KOPT-K1 (cell line): ENCODE measurements around the gene LITAFD.
"Not testable (repeated sequence)": the region's sequence is repeated elsewhere in the genome, so short reads cannot be mapped to it uniquely, and the experiment has no call there.

Experiments used
- H3K27ac ChIP-seq: fragments of 200-600 bp; sonication (generic); 2 replicates; pipeline ENCODE4 v1.5.1; 2016; ENCODE audit warnings: antibody characterized with exemption, mild to moderate bottlenecking, low read depth, low read length; ENCODE audit not compliant: poor library complexity, severe bottlenecking
- H3K36me3 ChIP-seq: fragments of 200-600 bp; sonication (generic); 2 replicates; pipeline ENCODE4 v1.5.1; 2017; ENCODE audit warnings: antibody characterized with exemption, mild to moderate bottlenecking, low read length, moderate library complexity; ENCODE audit not compliant: insufficient read depth
- H3K9me3 ChIP-seq: fragments of 200-600 bp; sonication (generic); 2 replicates; pipeline ENCODE4 v1.5.1; 2017; ENCODE audit warnings: antibody characterized with exemption, low read length, mild to moderate bottlenecking; ENCODE audit not compliant: insufficient read depth, poor library complexity, severe bottlenecking

LITAFD gene

DNA sequence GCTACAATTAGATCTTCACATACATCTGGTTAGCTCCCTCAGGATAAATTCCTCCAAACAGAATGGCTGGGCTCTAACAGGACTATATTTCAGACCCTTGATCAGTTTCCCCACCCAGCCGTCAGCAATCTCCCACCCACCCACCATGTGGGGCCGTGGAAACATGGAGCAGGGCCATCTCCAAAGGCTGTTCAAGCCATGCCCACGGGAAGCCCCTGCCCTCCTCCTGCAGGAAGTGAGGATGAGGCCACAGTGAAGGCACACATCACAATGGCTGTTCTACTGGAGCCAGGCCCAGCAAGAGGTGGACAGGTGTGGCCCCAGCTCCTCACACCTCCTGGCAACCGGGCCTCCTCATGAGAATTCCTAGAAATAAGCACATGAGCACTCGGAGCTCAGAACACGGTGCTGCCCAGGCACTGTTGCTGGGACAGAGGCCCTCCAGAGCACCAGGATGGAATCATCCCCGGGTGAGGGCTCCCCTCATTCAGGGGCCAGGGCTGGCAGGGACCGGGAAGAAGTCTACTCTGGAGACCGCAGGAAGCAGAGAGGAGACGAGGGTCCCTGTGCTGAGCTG is at the start of gene LITAFD:
Gene LITAFD (plus strand): TSS at position 311 of the 577 bp plus-strand sequence. CDS start 2,005 bp downstream, outside the sequence.
- Histone ChIP-seq H3K36me3 (peaks cover 1% of the 10 kb centered on the region), H3K9me3 (no peaks in the 10 kb centered on the region), H3K27ac (no peak within 1 kb of the TSS)

DNA sequence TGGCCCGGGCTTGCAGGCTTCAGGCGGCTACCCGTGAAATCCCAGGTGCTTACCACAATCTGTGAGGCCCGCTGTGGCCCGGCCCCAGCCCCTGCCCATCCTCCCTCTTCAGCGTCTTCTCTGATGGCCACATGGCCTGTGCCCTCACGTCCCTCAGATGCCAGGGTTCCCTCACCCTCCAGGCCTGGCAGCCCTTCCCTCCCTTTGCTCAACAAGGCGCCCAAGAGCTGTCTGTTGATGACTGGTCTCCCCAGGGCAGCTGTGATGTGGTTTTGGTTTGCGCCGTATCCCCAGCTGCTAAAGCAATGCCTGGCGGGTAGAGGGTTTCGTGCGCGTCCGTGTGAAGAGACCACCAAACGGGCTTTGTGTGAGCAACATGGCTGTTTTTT is 49.4 kb upstream of the LITAFD start:
- Histone ChIP-seq H3K36me3 (peaks cover 46% of the 10 kb centered on the region), H3K27ac (peak overlapping the region; percentile 85), H3K9me3 (no peaks in the 10 kb centered on the region)

DNA sequence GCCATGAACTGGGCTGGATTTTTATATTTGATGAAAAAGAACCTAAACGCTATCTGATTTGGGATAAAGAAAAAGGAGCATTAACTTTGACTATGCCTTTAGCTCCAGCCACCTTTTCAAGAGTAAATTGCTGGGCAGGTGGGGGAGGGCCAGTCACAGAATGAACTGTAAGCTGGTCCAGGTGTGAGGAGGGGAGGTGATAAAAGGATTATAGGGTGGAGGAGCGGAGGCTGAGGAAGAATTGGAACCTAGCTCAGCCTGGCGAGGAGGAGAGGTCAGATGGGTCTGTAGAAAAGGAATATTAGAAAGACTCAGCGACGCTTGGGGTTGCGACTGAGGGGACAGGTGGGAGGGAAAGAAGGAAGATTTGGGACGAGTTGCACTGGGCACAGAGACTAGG is 45.4 kb upstream of the LITAFD start:
- H3K36me3 ChIP-seq, result peaks cover 21% of the 10 kb centered on the region
- H3K9me3 ChIP-seq, H3K27ac ChIP-seq: not testable (repeated sequence)

DNA sequence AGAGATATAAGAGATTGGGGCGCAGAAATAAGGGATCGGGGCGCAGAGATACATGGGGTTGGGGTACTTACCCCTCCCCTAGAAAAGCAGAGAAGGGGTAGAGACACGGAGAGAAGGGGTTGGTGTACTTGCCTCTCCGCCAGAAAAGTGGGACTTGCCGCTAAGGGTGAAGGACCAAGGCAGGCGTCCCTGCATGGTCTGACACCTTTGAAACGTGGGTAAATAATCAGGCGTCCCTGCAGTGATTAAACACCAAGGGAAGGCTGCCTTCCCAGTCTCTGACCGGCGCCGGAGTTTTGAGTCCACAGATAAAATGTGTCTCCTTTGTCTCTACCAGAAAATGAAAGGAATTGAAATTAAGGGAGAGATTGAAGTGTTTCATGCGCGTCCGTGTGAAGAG is 44.6 kb upstream of the LITAFD start:
- H3K36me3 ChIP-seq, result peaks cover 18% of the 10 kb centered on the region; the same call in 1 of the 2 replicates
- not testable (repeated sequence) for H3K27ac ChIP-seq, H3K9me3 ChIP-seq

DNA sequence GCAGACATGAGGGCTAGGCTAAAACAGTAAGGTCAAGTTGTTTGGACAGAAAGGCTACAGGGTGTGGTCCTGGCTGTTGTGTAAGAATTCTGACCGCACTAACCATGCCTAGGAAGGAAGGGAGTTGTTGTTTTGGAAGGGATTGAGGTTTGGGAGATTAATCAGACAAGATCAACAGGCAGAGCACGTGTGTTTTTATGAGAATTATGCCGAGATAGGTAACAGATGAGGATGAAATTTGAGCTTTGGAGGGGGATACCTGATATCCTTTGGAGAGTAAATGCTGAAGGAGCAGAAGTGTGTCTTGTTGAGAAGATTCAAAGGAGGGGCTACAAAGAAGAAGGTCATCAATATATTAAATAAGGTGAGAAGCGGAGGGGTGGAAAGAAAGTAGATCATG is 40.1 kb upstream of the LITAFD start:
- H3K27ac ChIP-seq, H3K9me3 ChIP-seq: not testable (repeated sequence)
- peaks cover 38% of the 10 kb centered on the region for H3K36me3 ChIP-seq

DNA sequence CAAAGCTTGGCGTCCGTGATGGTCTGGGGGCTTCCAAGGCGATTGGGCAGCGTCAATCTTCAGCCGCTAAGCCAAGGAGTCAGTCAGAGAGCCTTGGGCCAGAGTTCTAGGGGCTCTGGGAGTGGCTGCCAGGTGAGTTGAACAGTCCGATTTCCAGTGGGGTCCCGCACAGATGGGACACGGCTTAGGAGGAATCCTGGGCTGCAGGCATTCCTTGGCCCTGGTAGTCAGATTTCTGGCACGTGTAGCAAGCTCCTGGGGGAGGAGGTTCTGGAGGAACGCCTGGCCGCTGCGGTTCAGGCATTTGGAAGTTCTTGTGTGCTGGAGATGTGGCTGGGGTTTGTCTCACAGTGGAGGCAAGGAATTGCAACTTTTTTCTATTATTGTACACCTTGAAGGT is 38.9 kb upstream of the LITAFD start:
- not testable (repeated sequence) for H3K9me3 ChIP-seq, H3K27ac ChIP-seq
- H3K36me3 ChIP-seq, result peaks cover 50% of the 10 kb centered on the region

DNA sequence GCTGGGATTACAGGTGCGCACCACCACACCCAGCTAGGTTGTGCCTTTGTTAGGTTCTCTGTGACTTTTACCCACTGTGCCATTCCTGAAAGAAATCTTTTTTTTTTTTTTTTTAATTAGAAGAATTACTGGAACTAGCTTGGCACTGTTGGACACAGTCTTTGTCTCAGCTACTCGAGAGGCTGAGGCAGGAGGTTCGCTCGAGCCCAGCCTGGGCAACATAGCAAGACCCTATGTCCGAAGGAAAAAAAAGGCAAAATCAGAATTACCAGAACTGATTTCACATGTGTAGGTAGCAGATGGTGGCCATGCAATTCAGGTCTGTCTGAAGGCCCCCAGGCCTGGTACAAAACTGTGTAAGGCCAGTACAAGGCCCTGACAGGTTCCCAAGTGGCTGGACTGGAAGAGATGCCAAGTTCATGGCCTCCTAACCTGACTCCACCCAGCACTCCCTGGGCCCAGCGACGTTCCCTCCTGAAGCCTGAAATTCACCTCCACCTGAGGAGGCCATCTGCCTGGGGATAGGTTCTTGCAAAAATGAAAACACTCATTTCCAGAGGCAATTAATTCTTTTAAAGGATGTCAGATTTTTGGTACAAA is 36.4 kb upstream of the LITAFD start:
- H3K9me3 ChIP-seq, result no peaks in the 10 kb centered on the region

DNA sequence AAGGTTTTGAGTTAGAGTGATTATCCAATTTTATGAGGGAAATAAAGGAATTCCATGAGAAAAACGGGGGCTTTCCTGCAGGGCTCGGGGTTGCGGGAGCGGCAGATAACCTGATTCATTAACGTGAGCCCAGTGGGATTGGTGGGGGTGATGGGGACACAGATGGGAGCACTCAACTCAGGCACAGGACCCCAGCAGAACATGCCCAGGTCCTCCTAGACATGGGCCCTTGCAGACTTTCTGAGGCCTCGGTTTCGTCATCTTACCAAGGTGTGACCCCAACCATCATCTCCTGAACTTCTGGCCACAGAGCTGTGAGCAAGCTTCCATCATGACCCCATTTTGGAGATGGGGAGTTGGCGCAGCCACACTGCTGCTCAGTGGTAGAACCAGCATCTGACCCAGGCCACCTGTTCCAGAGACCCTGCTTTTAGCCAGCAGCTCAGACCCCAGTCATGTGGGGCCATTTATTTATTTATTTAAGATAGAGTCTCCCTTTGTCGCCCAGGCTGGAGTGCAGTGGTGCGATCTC is 35.7 kb upstream of the LITAFD start:
- Histone ChIP-seq H3K36me3 (peaks cover 68% of the 10 kb centered on the region), H3K9me3 (no peaks in the 10 kb centered on the region), H3K27ac (no peak overlapping the region)

More for the DNA sequence above, 36.4 kb upstream of the LITAFD start:
- Histone ChIP-seq H3K36me3 (peaks cover 62% of the 10 kb centered on the region), H3K27ac (no peak overlapping the region)

DNA sequence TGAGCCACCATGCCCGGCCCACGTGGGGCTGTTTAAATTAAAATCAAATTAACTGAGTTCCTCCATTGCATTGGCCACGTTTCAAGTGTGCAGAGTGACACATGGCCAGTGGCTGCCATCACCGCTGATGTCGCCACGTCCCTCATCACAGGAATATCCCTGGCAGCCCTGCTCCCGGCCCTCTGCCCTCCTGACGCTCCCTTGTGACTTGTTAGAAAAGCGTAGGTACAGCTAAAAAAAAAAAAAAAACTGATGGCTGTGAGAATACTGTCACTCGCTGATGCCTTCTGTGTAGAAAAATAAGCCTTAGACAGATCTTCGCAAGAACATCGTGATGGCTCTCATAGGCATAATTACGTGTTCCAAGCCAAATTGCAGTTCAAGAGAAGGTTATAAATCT is 35.0 kb upstream of the LITAFD start:
- H3K9me3 ChIP-seq, result no peaks in the 10 kb centered on the region
- H3K36me3 ChIP-seq, result peaks cover 73% of the 10 kb centered on the region
- no peak overlapping the region for H3K27ac ChIP-seq

DNA sequence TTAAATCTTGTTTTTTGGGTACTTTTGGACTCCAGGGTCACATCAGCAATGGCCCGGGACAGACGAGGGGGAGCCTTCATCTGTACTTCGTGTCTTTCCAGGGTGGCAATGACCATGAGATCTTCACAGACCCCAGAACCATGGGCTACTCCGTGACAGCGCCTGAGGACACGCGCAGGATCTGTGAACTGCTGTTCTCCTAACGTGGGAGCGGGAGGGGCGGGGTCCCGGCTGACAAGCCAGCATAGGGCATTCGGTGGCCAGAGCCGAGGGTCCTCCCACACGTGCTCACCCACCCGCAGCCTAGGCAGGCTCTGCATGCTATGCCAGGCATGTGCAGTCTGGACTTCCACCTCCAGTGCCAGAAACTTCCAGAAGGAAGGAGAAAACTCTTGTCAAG is 34.5 kb upstream of the LITAFD start:
- Histone ChIP-seq H3K36me3 (peaks cover 76% of the 10 kb centered on the region), H3K27ac (no peak overlapping the region), H3K9me3 (no peaks in the 10 kb centered on the region)

DNA sequence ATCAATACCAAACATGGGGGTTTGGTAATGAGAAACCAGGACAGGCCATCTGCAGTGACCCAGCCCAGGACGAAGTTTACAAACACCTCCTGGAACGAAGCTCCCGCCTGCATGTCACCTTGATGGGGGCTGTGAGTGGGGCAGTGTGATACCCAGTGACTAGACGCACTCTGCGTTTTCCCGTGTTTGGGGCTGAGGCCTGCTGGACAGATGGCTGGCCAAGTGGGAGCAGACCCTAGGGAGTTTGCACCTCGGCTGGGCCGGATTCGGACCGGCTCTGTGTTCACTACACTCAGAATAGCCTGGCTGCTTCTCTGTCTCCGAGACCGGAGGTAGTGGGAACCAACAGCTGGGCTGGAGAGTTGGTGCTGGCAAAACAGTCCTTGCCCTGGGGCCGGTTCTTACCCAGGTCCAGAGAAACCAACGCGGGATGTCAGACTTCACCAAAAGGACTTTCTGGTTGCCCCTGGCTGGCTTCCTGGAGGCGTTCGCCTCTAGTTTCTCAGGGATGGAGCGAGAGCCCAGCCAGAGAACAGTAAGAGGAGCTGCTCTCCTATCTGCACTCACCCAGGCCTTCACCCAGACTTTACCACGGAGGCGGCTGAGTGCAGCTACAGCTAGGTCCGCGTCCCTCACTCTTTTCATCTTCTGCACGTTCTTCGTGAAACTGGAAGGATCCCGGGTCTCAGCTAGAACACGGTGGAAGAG is 33.8 kb upstream of the LITAFD start:
- Histone ChIP-seq H3K27ac (no peak overlapping the region), H3K9me3 (no peaks in the 10 kb centered on the region), H3K36me3 (peaks cover 83% of the 10 kb centered on the region)

DNA sequence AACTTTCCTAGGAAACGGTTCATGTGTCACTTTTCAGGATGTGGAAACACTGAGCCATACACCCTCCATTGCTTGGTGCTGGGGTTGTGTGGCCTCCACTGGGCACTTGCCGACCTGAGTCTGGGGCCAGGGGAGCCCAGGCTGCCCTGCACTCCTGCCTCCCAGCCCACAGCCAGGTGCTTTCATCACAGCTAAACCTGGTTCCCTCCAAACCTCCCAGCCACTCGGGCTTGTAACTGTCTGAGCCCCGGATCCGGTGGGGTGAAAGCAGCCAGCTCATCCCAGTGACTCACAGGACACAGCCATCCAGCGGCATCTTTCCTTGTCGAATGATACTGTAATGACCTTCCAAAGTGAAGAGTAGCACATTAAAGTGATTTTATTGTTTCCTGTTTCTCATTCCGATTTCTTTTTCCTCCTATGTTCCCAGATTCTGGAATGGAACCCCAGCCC is 33.2 kb upstream of the LITAFD start:
- Histone ChIP-seq H3K36me3 (peaks cover 89% of the 10 kb centered on the region), H3K27ac (no peak overlapping the region), H3K9me3 (no peaks in the 10 kb centered on the region)

DNA sequence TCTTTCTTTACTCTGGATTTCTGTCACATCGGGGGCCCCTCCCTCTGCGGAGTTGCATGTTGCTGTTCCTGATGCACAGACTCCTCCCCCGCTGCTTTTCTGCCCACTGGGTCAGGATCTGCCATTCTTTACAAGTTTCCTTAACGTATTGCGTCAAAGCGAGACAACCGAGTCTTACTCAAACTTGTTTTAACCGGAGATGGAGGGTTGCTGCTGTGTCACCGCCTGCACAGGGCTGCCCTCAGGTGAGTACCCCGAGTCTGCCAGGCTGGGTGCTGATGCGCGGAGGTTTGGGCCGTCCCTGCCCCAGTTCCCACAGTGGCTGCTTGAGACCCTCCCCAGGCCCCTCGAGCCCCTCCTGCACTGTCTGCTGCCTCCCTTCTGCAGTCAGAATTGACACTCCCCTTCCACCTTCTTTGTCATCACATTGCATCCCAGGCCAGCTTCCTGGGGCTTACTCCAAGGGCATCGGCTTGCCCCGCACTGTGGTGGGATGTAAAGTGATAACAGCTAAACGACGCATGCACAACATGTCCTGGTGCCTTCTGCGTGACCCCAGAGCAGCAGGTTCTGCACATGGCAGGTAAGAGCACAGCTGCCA is 32.6 kb upstream of the LITAFD start:
- Histone ChIP-seq H3K36me3 (peaks cover 95% of the 10 kb centered on the region), H3K27ac (peak overlapping the region; percentile 52), H3K9me3 (no peaks in the 10 kb centered on the region)

DNA sequence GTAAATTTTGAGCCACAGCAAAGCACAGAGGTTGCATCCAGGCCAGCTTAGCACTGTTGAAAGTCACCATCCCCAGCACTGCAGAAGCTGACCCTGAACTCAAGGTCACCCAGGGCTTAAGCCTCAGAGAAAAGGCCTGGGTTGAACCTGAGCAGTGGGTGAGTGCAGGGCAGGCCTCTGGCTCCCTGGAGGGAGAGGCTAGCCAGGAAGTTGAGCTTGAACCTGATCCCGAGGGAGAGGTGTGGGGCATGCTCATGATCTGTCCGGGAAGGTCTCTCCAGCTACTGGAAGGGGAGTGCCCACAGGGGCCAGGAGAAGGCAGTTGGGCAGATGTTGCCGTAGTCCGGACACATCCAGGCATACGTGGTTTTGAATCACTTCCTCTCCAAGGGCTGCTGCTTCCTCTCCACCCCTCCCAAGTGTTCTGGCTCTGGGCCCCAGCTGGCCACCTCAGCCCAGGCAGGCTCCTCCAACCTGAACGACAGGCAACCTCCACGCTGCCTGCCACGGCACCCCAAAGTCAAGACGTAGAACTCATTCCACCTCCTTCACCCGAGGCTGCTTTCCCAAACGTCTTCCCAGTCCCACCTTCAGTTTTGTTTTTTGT is 31.8 kb upstream of the LITAFD start:
- peaks cover 100% of the 10 kb centered on the region for H3K36me3 ChIP-seq
- no peaks in the 10 kb centered on the region for H3K9me3 ChIP-seq
- peak overlapping the region; percentile 52 for H3K27ac ChIP-seq
